HepG2 (cell line): Measurements from ENCODE around the gene PSMC3IP. TPM values are rescaled to one million over a fixed set of nuclear protein-coding genes. Genes with fewer than 3 reads are reported as not detected.
A peak's percentile ranks its signal among the peaks of the same experiment; 100 is the strongest.

Source experiments
- ARID5B ChIP-seq: IDR thresholded peaks from 2 replicates; pipeline ENCODE4 v1.4.0; 2020; ENCODE audit warnings: mild to moderate bottlenecking, missing genetic modification reagents
- CCDC6 ChIP-seq: sonication (generic); formaldehyde crosslinking; IDR thresholded peaks from 2 replicates; pipeline ENCODE4 v1.8.1; 2022; ENCODE audit warnings: mild to moderate bottlenecking, missing genetic modification reagents, moderate library complexity
- CENPT ChIP-seq: sonication (generic); formaldehyde crosslinking; IDR thresholded peaks from 2 replicates; pipeline ENCODE4 v1.8.0; 2022; ENCODE audit warnings: low read depth, mild to moderate bottlenecking, moderate library complexity, missing genetic modification reagents
- DR1 ChIP-seq: sonication (generic); formaldehyde crosslinking; IDR thresholded peaks from 2 replicates; pipeline ENCODE4 v1.8.0; 2021; ENCODE audit warnings: mild to moderate bottlenecking, missing genetic modification reagents, inconsistent platforms
- GZF1 ChIP-seq: sonication (generic); formaldehyde crosslinking; IDR thresholded peaks from 2 replicates; pipeline ENCODE4 v1.5.1; 2020; ENCODE audit warnings: mild to moderate bottlenecking, missing genetic modification reagents
- HCFC1 ChIP-seq: fragments of 150-350 bp; IDR thresholded peaks from 2 replicates; pipeline ENCODE4 v1.6.1; 2014; ENCODE audit warnings: low read depth, low read length
- HMG20A ChIP-seq: IDR thresholded peaks from 2 replicates; pipeline ENCODE4 v1.6.1; 2016; ENCODE audit warnings: borderline replicate concordance
- HOXA3 ChIP-seq: sonication (generic); formaldehyde crosslinking; IDR thresholded peaks from 2 replicates; pipeline ENCODE4 v1.5.0; 2020; ENCODE audit warnings: missing genetic modification reagents
- HOXA5 ChIP-seq: sonication (generic); formaldehyde crosslinking; IDR thresholded peaks from 2 replicates; pipeline ENCODE4 v1.4.0; 2020; ENCODE audit warnings: missing genetic modification reagents
- RBM22 ChIP-seq: fragments of 200-400 bp; formaldehyde crosslinking; optimal IDR thresholded peaks from 2 replicates; pipeline ENCODE3; 2017; ENCODE audit warnings: mild to moderate bottlenecking, low read length, moderate library complexity
- SMC3 ChIP-seq: IDR thresholded peaks from 2 replicates; pipeline ENCODE4 v1.6.1; 2011; ENCODE audit warnings: low read length, improper control_type of control experiment
- TARDBP ChIP-seq: sonication (generic); formaldehyde crosslinking; IDR thresholded peaks from 2 replicates; pipeline ENCODE4 v1.8.0; 2022; ENCODE audit warnings: mild to moderate bottlenecking, missing genetic modification reagents
- TBX3 ChIP-seq: fragments of 450-650 bp; IDR thresholded peaks from 2 replicates; pipeline ENCODE4 v1.6.1; 2017; ENCODE audit warnings: antibody characterized with exemption, mild to moderate bottlenecking, inconsistent platforms, borderline replicate concordance
- TEAD3 ChIP-seq: optimal IDR thresholded peaks from 2 replicates; pipeline ENCODE3; 2016; ENCODE audit warnings: borderline replicate concordance
- ZBTB44 ChIP-seq: sonication (generic); formaldehyde crosslinking; IDR thresholded peaks from 2 replicates; pipeline ENCODE4 v1.4.0; 2020; ENCODE audit warnings: missing genetic modification reagents
- ZFAT ChIP-seq: sonication (generic); formaldehyde crosslinking; conservative IDR thresholded peaks from 2 replicates; pipeline ENCODE4 v1.8.1; 2023; ENCODE audit warnings: missing genetic modification reagents, inconsistent platforms
- ZFY ChIP-seq: sonication (generic); formaldehyde crosslinking; IDR thresholded peaks from 2 replicates; pipeline ENCODE4 v1.4.0; 2020; ENCODE audit warnings: missing genetic modification reagents
- ZNF292 ChIP-seq: sonication (generic); formaldehyde crosslinking; IDR thresholded peaks from 2 replicates; pipeline ENCODE4 v1.8.1; 2022; ENCODE audit warnings: mild to moderate bottlenecking, low read depth, missing genetic modification reagents, borderline replicate concordance
- ZNF317 ChIP-seq: sonication (generic); formaldehyde crosslinking; IDR thresholded peaks from 2 replicates; pipeline ENCODE4 v1.5.0; 2020; ENCODE audit warnings: mild to moderate bottlenecking, missing genetic modification reagents
- polyA plus RNA-seq, 8 experiments: library from polyadenylated mRNA; depleted of rRNA in 3 of 8; stranded (reverse) in 7 of 8; unstranded in 1 of 8; fragments of >200 nt; fragmentation: Illumina TruSeq in 4 of 8; extraction: Trizol in 4 of 8; gene quantifications; 2 replicates each; pipeline versions ENCODE4 v1.2.1 to v1.2.3, GENCODE V29; 2011 to 2016; ENCODE audit warnings: low read depth in 4 of 8, missing spikeins in 1 of 8, mixed read lengths in 1 of 8; ENCODE audit not compliant: insufficient read depth in 1 of 8
- total RNA-seq, 5 experiments: library from RNA; depleted of rRNA; stranded (reverse); fragments of >200 nt; fragmentation: Illumina TruSeq; extraction: Trizol; gene quantifications; 2 replicates each; pipeline ENCODE4 v1.2.3, GENCODE V29; 2016; ENCODE audit warnings: low read depth in 1 of 5

PSMC3IP gene
- total and polyA plus RNA-seq, 2 of the 13 experiments (the other 11 are each of a cell fraction or from before 2014, with no cell fraction given): 6.5 to 22.4 TPM

DNA sequence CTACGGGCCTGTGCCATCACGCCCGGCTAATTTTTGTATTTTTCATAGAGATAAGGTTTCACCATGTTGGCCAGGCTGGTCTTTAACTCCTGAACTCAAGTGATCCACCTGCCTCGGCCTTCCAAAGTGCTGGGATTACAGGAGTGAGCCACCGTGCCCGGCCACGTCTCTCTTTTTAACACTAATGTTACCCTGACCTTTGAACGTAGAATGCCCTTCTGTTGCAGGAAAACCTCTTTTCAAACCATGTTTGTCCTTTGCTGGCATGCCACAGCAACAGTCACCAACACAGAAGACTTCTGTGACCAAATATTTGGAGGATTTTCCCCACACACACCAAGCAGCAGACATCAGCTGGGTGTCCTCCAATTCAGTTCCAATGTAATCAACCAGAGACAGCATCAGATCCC lies 32.6 kb downstream of the PSMC3IP start (continued):
- TF ChIP-seq ZBTB44 (CRISPR knock-in tag): 0 out of 2 replicates have a peak, but pooled peaks have one; percentile 28
- peak; percentile 69 for TF ChIP-seq TEAD3 (CRISPR knock-in tag)
- TF ChIP-seq CENPT (CRISPR knock-in tag): no peak
- TF ChIP-seq TARDBP (CRISPR knock-in tag): no peak
- TF ChIP-seq HMG20A (CRISPR knock-in tag): peak; percentile 26; the same call in 1 of the 2 replicates
- no peak for TF ChIP-seq DR1
- no peak for TF ChIP-seq ZFAT
- peak; percentile 44; the same call in 1 of the 2 replicates for TF ChIP-seq HOXA3
- peak; percentile 74 for TF ChIP-seq RBM22
- TF ChIP-seq ZFY (CRISPR knock-in tag): peak; percentile 50; the same call in 1 of the 2 replicates
- TF ChIP-seq ZNF317 (CRISPR knock-in tag): peak; percentile 22; the same call in 1 of the 2 replicates
- TF ChIP-seq ZNF292 (CRISPR knock-in tag): peak; percentile 84; the same call in 1 of the 2 replicates
- no peak for TF ChIP-seq HCFC1
- TF ChIP-seq GZF1 (CRISPR knock-in tag): 0 out of 2 replicates have a peak, but pooled peaks have one; percentile 55
- peak; percentile 75; the same call in 1 of the 2 replicates for TF ChIP-seq ARID5B (CRISPR knock-in tag)
- TF ChIP-seq TBX3: peak; percentile 39; the same call in 1 of the 2 replicates
- 0 out of 2 replicates have a peak, but pooled peaks have one; percentile 41 for TF ChIP-seq CCDC6 (CRISPR knock-in tag)
- TF ChIP-seq SMC3: peak; percentile 27; the same call in 1 of the 2 replicates
- TF ChIP-seq HOXA5 (CRISPR knock-in tag): 0 out of 2 replicates have a peak, but pooled peaks have one; percentile 40
